K562 (cell line): Measurements from ENCODE around the gene GUCA2B. TPM values are rescaled to one million over a fixed set of nuclear protein-coding genes. Genes with fewer than 3 reads are reported as not detected.

ENCODE experiments used
- ATAC-seq: fragments of 200-7000 bp; cut with Tn5 transposase; 3 replicates; pipeline ENCODE4 v1.9.1; 2020; ENCODE audit warnings: moderate library complexity
- BruUV-seq: library from RNA; stranded (reverse); fragments of 400-500 nt; replicated peaks from 2 replicates; lab custom pipeline; 2021; lab: Mats Ljungman, UMichigan
- CTCF ChIA-PET: fragments of 300-600 bp; formaldehyde crosslinking; extraction: SDS; loops from one replicate; lab custom pipeline; 2021; ENCODE audit warnings: low intra/inter-chr PET ratio; lab: Yijun Ruan, JAX
- POLR2A ChIA-PET: fragments of 300-600, 350-650 bp; sonication (Branson Sonifier 250); formaldehyde crosslinking; extraction: SDS; loops from one replicate; lab custom pipeline; 2021; ENCODE audit warnings: antibody characterized with exemption, inconsistent platforms; lab: Yijun Ruan, JAX
- DNase-seq, 4 experiments: peaks; one replicate each; pipeline versions ENCODE4 v3.0.0 to v3.0.0-alpha.2; 2011 to 2018; ENCODE audit warnings: low spot score in 3 of 4, mixed read lengths in 3 of 4; ENCODE audit errors: extremely low read depth in 1 of 4
- FAIRE-seq: peaks from 2 replicates; lab custom pipeline; 2011; peaks lifted over from hg19 to GRCh38; lab: Jason Lieb, UNC
- H2AFZ ChIP-seq: 2 replicates; pipeline ENCODE4 v1.6.0; 2011; ENCODE audit warnings: low read depth, low read length, control low read depth, inconsistent platforms
- H3K27ac ChIP-seq: fragments of 200-600 bp; 3 replicates; pipeline ENCODE4 v1.8.0; 2011; ENCODE audit warnings: low read depth, mild to moderate bottlenecking, control low read depth, inconsistent platforms, low read length, moderate library complexity, mixed read lengths; ENCODE audit errors: extremely low read depth
- H3K27me3 ChIP-seq, 2 experiments: fragments of 300-600 bp in 1 of 2; 2 replicates in 1 of 2; 3 replicates in 1 of 2; pipeline versions ENCODE4 v1.6.0 to v1.8.0; 2011; ENCODE audit warnings: inconsistent platforms in 2 of 2, low read length in 2 of 2, mild to moderate bottlenecking in 1 of 2, mixed read lengths in 1 of 2, moderate library complexity in 1 of 2; ENCODE audit not compliant: control insufficient read depth in 2 of 2, insufficient read depth in 2 of 2
- H3K36me3 ChIP-seq: fragments of 300-600 bp; 3 replicates; pipeline ENCODE4 v1.8.0; 2011; ENCODE audit warnings: mild to moderate bottlenecking, low read length, inconsistent platforms; ENCODE audit not compliant: control insufficient read depth, insufficient read depth
- H3K4me1 ChIP-seq, 2 experiments: fragments of 200-600 bp in 1 of 2; replicated peaks in 1 of 2; 2 replicates in 1 of 2; 3 replicates in 1 of 2; pipeline versions ENCODE4 v1.5.1 to v1.8.0; 2011; ENCODE audit warnings: inconsistent platforms in 2 of 2, low read length in 2 of 2, mild to moderate bottlenecking in 1 of 2, mixed read lengths in 1 of 2, moderate library complexity in 1 of 2; ENCODE audit not compliant: control insufficient read depth in 2 of 2, insufficient read depth in 2 of 2
- H3K4me2 ChIP-seq: 2 replicates; pipeline ENCODE4 v1.6.1; 2011; ENCODE audit warnings: low read length, control low read depth, inconsistent platforms, mixed read lengths; ENCODE audit not compliant: insufficient read depth
- H3K4me3 ChIP-seq: fragments of 200-600 bp; sonication (generic), shearing (Covaris generic); 2 replicates; pipeline ENCODE4 v1.5.1; 2016; ENCODE audit warnings: control low read depth, inconsistent platforms
- H3K79me2 ChIP-seq: fragments of 200-600 bp; 3 replicates; pipeline ENCODE4 v1.8.0; 2011; ENCODE audit warnings: low read length, inconsistent platforms; ENCODE audit not compliant: control insufficient read depth, insufficient read depth
- H3K9ac ChIP-seq, 2 experiments: 2 replicates each; pipeline versions ENCODE4 v1.6.0 to v1.6.1; 2011; ENCODE audit warnings: low read depth in 2 of 2, low read length in 2 of 2, control low read depth in 1 of 2, inconsistent platforms in 1 of 2, mild to moderate bottlenecking in 1 of 2, mixed read lengths in 1 of 2; ENCODE audit not compliant: insufficient read depth in 1 of 2
- H3K9me1 ChIP-seq: one replicate; pipeline ENCODE4 v1.6.0; 2011; ENCODE audit warnings: inconsistent platforms, mild to moderate bottlenecking, low read length, moderate library complexity; ENCODE audit not compliant: control insufficient read depth, insufficient read depth
- H3K9me3 ChIP-seq: replicated peaks from 2 replicates; pipeline ENCODE4 v1.5.1; 2011; ENCODE audit warnings: low read depth, low read length, inconsistent platforms; ENCODE audit not compliant: control insufficient read depth, insufficient read depth
- H4K20me1 ChIP-seq: replicated peaks from 2 replicates; pipeline ENCODE4 v1.6.1; 2011; ENCODE audit warnings: low read length, inconsistent platforms, mixed read lengths; ENCODE audit not compliant: control insufficient read depth, insufficient read depth
- CHCHD3 ChIP-seq: fragments of 250-450 bp; sonication (Bioruptor Pico); IDR thresholded peaks from 2 replicates; pipeline ENCODE4 v2.1.2; 2022; ENCODE audit warnings: mild to moderate bottlenecking
- CTCF ChIP-seq, 3 experiments: IDR thresholded peaks in 2 of 3; conservative IDR thresholded peaks in 1 of 3; 2 replicates each; pipeline ENCODE4 v1.5.1; 2011 to 2012; ENCODE audit warnings: low read length in 3 of 3, mild to moderate bottlenecking in 3 of 3, control low read depth in 2 of 3, improper control_type of control experiment in 1 of 3, inconsistent platforms in 1 of 3, low read depth in 1 of 3, mixed read lengths in 1 of 3, moderate library complexity in 1 of 3; ENCODE audit not compliant: insufficient read depth in 2 of 3
- EHMT2 ChIP-seq: fragments of 450-650 bp; IDR thresholded peaks from 2 replicates; pipeline ENCODE4 v1.6.1; 2018; ENCODE audit warnings: antibody characterized with exemption
- HNRNPL ChIP-seq: fragments of 200-400 bp; formaldehyde crosslinking; IDR thresholded peaks from 2 replicates; pipeline ENCODE4 v1.6.1; 2017; ENCODE audit warnings: low read depth, mild to moderate bottlenecking, low read length
- KDM5B ChIP-seq: fragments of 200-600 bp; sonication (generic); IDR thresholded peaks from 2 replicates; pipeline ENCODE4 v1.6.1; 2012; ENCODE audit warnings: low read depth, mild to moderate bottlenecking, moderate library complexity, low read length, control low read depth, inconsistent platforms; ENCODE audit not compliant: insufficient replicate concordance
- MECOM ChIP-seq: fragments of 250-450 bp; sonication (Bioruptor Pico); IDR thresholded peaks from 2 replicates; pipeline ENCODE4 v1.8.0; 2022; ENCODE audit warnings: inconsistent platforms
- PTTG1 ChIP-seq: fragments of 450-650 bp; IDR thresholded peaks from 2 replicates; pipeline ENCODE4 v1.6.1; 2016; ENCODE audit warnings: low read depth, mild to moderate bottlenecking, missing genetic modification characterization, missing compliant biosample characterization
- RREB1 ChIP-seq: fragments of 250-450 bp; sonication (Bioruptor Pico); IDR thresholded peaks from 2 replicates; pipeline ENCODE4 v1.4.0; 2020
- SREBF1 ChIP-seq: fragments of 150-350 bp; IDR thresholded peaks from 2 replicates; pipeline ENCODE4 v1.6.1; 2014; ENCODE audit warnings: antibody characterized with exemption, low read depth, low read length, borderline replicate concordance
- XRCC3 ChIP-seq: fragments of 450-650 bp; IDR thresholded peaks from 2 replicates; pipeline ENCODE4 v1.6.1; 2017; ENCODE audit warnings: mild to moderate bottlenecking, moderate library complexity
- ZBTB26 ChIP-seq: fragments of 450-650 bp; formaldehyde crosslinking; IDR thresholded peaks from 2 replicates; pipeline ENCODE4 v1.4.0; 2022; ENCODE audit warnings: missing genetic modification characterization
- ZNF124 ChIP-seq: sonication (generic); formaldehyde crosslinking; IDR thresholded peaks from 2 replicates; pipeline ENCODE4 v1.8.1; 2022; ENCODE audit warnings: missing genetic modification reagents
- ZNF165 ChIP-seq: fragments of 250-450 bp; sonication (Bioruptor Pico); IDR thresholded peaks from 2 replicates; pipeline ENCODE4 v1.4.0; 2020; ENCODE audit warnings: borderline replicate concordance
- ZNF408 ChIP-seq: fragments of 250-450 bp; sonication (Bioruptor Pico); IDR thresholded peaks from 2 replicates; pipeline ENCODE4 v1.4.0; 2020; ENCODE audit warnings: low read depth, mild to moderate bottlenecking, moderate library complexity
- ZNF586 ChIP-seq: fragments of 450-650 bp; formaldehyde crosslinking; conservative IDR thresholded peaks from 2 replicates; pipeline ENCODE4 v1.4.0; 2020; ENCODE audit warnings: mild to moderate bottlenecking, moderate library complexity
- ZNF79 ChIP-seq: fragments of 250-450 bp; sonication (Bioruptor Pico); IDR thresholded peaks from 2 replicates; pipeline ENCODE4 v1.4.0; 2020; ENCODE audit warnings: low read depth, mild to moderate bottlenecking, moderate library complexity
- WGBS: fragments of 100-300 bp; shearing (Covaris generic); methylation state at CpG from one replicate; pipeline ENCODE4 v1.1.6; 2016; ENCODE audit warnings: low coverage, mixed read lengths; ENCODE audit not compliant: insufficient coverage; ENCODE audit errors: missing lambda C conversion rate; 5-methylcytosine and 5-hydroxymethylcytosine counted together
- in situ Hi-C: fragments of 300-500 bp; cut with MboI; formaldehyde crosslinking; loops from 4 replicates; pipeline ENCODE4 v1.15.0; 2018; ENCODE audit warnings: inconsistent platforms, mixed read lengths
- intact Hi-C: fragments of 100-400 bp; cut with micrococcal nuclease; formaldehyde crosslinking; loops from 2 replicates; pipeline ENCODE4 v1.14.2; 2022
- polyA plus RNA-seq, 8 experiments: library from polyadenylated mRNA; depleted of rRNA in 4 of 8; stranded (reverse) in 5 of 8; unstranded in 3 of 8; fragments of >200 nt; fragmentation: Nextera tagmentation in 2 of 8; fragmentation: Illumina TruSeq in 1 of 8; extraction: Ambion mirVana in 2 of 8; extraction: Trizol in 1 of 8; gene quantifications; 2 replicates each; pipeline versions ENCODE4 v1.2.1 to v1.2.3, GENCODE V29; 2011 to 2014; ENCODE audit warnings: inconsistent platforms in 1 of 8, missing spikeins in 1 of 8
- total RNA-seq, 7 experiments: library from RNA; depleted of rRNA in 6 of 7; stranded (reverse); fragments of >200 nt in 6 of 7; fragmentation: Illumina TruSeq in 2 of 7; extraction: Trizol in 2 of 7; gene quantifications; 2 replicates each; pipeline versions ENCODE4 v1.2.1 to v1.2.3, GENCODE V29; 2011 to 2021; ENCODE audit warnings: low replicate concordance in 1 of 7

The GUCA2B gene
- total and polyA plus RNA-seq, 9 of the 15 experiments (the other 6 are each of a cell fraction or from before 2014, with no cell fraction given) = not detected

DNA sequence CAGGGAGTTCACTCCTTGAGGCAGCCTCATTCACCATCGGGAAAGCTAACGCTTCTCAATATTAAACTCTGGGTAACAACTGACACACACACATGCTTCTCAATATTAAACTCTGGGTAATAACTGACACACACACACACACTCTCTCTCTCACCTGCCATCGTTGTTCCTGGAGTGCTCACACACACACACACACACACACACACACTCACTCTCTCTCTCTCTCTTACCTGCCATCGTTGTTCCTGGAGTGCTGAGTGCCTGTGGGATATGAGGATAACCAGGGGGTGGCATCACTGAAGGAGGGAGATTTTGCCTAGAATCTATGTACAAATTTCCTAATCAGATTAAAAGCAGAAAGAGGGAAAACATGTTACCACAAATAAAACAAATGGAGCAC lies 28.5 kb downstream of the GUCA2B start:
- no peak overlapping the region for H3K4me2 ChIP-seq
- H2AFZ ChIP-seq = no peak overlapping the region
- no peak overlapping the region for H3K9ac ChIP-seq
- BruUV-seq = no TSS peak
- H3K79me2 ChIP-seq = no peaks in the 10 kb centered on the region
- intact Hi-C loops = no loop called here
- POLR2A ChIA-PET = interaction anchor here (1.8 kb wide), 1 partner anchor 12 kb away, joined by 5 read pairs; no protein-coding TSS in a partner anchor
- CTCF ChIA-PET = no interaction called here
- WGBS = 87% methylated on average over 4 of the region's 4 CpGs
- no peaks in the 10 kb centered on the region for H3K9me3 ChIP-seq
- no peak overlapping the region for H3K4me3 ChIP-seq
- no peaks in the 10 kb centered on the region for H3K27me3 ChIP-seq
- DNase-seq (no peak), FAIRE-seq (no peak), ATAC-seq (no peak)
- peaks cover 68% of the 10 kb centered on the region for H3K36me3 ChIP-seq
- peaks cover 0 to 3% of the 10 kb centered on the region in 2 experiments; a peak in 2 of 5 replicates for H3K4me1 ChIP-seq
- H3K9me1 ChIP-seq = no peaks in the 10 kb centered on the region
- in situ Hi-C loops = no loop called here
- H4K20me1 ChIP-seq = no peaks in the 10 kb centered on the region
- no peak overlapping the region for H3K27ac ChIP-seq
- TF ChIP-seq CTCF (IDR thresholded peaks at IDR 0.05 in 2 of 3, conservative IDR thresholded peaks at IDR 0.05 in 1 of 3; ENCODE audit: insufficient read depth in 2 of 3, low read depth in 1 of 3, low read length in 3 of 3) (no peak), ZNF408 (no peak), KDM5B (no peak), PTTG1 (no peak), SREBF1 (no peak), HNRNPL (no peak), CHCHD3 (CRISPR knock-in tag) (no peak), RREB1 (no peak), ZNF586 (no peak), ZBTB26 (no peak), XRCC3 (no peak), EHMT2 (no peak), ZNF165 (no peak), ZNF124 (CRISPR knock-in tag) (no peak), ZNF79 (CRISPR knock-in tag) (no peak), MECOM (no peak)
